Stimulated activated CD8-positive, alpha-beta memory T cell treated with anti-CD3 and anti-CD28 coated beads, Interleukin-12 subunit alpha, Interleukin-12 subunit beta, amount 100 ng/mL, for 1 hour (primary cell): ENCODE results near the gene RUNX2.

Experiments
- DNase-seq: peaks from one replicate; pipeline ENCODE4 v3.0.0-alpha.2; 2020; ENCODE audit warnings: low read depth

Gene RUNX2

DNA sequence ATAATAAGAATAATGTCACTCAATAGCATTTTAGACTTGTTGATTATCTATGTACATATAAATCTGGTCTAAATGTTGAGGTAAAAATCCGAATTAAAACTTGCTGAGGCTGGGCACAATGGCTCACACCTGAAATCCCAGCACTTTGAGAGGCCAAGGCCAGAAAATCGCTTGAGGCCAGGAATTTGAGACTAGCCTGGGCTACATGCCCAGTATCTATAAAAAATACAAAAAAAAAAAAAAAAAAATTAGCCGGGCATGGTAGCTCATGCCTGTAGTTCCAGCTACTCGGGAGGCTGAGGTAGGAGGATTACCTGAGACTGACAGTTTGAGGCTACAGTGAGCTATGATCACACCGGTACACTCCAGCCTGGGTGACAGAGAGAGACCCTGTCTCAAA is 83.8 kb downstream of the RUNX2 start:
- DNase-seq, result no peak

DNA sequence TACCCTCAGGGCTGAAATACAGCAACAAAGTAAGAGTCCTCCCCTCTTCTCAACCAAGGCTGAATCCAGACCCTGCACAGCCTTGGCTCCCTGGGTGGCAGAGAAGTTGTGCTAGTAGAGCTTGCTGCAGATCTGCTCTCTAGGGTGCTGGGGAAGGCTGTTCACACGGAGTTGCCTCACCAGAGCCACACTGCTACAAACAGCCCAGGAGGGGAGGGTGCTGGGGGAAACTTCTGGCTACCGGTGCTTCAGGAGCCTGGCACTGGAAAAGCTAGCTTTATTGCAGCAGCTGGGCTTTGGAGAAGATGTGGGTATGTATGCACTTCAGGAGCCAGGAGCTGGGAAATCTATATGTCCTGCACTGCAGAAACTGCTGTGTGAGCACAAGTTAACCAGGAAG is 87.2 kb downstream of the RUNX2 start:
- DNase-seq, result no peak

DNA sequence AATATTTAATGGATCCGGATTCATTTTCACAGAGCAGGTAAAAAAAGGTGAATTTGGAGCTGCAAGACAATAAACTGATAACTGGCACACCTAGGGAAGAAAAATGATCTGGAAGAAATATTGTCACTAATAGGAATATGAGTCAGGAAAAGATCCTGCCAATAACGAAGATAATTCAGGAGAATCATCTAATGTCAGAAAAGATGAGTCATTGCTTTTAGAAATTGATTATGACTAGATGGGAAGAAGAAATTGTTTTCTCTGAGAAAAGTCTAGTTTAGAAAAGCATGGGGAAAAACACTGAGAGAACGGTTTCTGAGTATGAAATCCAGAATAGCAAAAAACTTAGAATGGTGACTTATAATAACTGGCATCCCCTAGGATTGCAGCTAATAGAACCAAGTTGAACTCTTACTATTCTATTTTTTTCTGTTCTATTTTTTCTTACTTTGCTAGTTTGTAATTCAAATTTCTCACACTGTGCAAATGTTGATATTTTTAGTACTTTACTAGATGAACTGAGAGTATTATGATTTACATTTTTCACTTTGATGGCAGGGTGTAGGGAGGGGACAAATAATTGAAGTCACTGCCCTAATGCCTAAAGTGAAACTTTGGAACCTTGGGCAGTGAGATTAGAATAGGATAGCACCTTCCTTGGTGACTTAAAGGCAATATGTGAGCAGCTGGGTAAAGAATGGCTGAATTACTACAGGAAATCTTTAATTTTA is 87.8 kb downstream of the RUNX2 start:
- no peak for DNase-seq

DNA sequence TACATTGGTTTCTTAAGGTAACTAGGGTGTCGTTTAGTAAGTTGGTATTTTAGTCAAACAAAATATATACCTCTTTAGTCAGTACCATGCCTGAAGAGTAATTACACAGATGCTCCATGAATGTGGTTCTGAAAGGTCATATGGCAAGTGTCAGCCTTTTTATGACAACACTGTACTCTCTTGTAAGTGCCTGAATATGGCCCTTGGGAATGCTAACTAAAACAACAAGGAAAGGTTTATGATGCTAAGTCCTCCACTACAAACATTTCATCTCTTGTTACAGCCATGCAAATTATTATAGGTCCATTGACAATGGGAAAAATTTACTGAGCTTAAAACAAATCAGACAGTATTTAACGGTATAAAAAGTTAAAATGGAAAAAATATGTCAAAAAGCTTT is 88.6 kb downstream of the RUNX2 start:
- no peak for DNase-seq

- no peak for DNase-seq
These were observed 89.3 kb downstream of the RUNX2 start for GRCh38 chr6:45417436-45417835.

DNA sequence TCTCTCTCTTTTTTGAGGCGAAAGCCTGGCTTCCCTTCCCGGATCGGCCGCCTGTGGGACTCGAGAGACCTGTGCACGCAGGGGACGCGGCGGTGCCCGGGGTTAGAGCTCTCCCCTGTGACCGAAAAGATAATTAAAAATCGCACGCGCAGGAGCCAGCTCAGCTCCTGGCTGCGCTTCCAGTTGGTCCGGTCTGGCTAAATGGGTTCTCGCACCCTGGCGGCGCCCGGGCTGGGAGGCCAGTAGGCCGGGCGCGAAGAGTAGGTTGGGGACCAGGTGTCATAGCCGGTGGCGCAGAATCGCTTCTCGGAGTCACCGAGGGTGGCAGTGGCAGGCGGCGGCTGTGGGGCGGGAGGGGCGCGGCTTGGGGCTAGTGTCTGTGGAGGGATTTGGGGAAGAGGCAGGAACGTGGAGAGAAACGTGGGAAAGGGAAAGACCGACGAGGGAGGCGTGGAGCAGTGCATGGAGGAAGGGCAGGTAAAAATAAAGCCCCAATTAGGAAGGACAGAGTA is 91.5 kb downstream of the RUNX2 start:
- peak; percentile 41 for DNase-seq

DNA sequence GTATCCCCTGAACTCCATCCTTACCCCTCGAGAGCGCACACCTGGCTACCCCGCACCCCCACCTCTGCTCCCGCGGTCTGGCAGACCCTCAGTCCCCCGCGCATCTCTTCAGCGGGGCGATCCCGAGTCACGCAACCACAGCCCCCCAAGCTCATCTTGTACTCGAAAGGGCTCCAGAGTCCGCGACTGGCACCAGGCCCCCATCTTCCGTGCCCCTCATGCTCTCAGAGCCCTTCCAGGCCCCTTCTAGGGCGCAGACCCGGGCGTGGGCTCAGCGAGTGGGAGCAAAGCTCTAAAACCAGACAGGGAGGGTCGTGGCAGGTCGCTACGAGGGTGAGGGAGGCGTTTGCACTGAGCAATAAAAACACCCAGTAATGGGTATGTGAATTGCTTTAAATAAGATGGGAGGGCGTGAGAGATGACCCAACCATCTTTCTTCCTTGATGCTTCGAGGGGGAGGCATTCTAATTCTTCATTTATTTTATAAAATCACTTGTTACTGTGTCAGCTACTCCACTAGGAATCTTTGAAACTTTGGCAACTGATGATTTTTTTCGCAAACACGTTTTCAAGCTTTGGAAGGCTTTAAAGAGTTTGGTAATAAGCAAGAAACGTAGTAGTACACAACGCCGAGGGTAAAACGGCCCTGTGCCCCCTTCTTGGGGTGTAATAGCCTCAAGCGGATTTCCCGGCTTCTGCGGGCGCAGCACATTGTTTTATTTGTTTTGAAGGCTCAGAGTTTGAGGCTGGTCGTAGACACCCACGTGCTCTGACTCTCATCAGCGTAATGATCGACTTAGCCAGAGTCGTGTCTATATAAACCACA is 92.2 kb downstream of the RUNX2 start:
- DNase-seq, result no peak

DNA sequence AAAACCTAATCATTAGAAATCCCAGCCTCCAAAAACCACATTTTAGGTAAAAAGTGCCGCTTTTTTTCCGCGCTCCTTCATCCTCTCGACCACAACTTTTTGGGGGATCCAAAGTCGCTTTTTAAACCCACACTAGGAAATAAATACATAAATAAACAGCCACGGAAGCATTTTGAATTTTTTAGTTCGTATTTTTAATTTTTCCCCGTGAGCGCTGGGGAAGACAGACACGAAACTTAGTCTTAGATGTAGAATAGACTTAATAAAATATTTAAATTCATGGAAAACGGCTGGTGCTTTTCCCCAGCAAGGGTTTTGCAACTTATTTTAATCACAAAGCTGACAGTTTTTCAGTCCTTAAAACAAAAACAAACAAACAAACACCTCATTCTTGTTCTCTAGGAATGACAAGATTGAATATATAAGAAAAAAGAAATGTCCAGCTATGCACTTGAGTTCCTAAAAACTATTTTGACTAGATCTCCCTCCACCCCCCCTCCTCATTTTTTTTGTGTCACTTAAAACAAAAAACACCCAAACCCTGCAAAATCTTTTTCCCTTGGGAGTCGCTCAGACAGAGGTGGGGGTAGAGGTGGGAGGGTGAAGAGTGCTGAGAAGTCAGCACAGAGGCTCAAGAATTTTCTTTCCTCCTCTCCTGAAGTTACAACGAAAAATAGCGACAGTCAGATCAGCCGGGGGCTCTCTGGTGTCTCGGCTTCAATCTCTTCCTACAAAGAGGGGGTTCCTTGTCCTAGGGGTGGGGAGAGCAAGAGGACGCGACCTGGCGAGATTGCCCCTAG is 93.0 kb downstream of the RUNX2 start:
- DNase-seq, result no peak

DNA sequence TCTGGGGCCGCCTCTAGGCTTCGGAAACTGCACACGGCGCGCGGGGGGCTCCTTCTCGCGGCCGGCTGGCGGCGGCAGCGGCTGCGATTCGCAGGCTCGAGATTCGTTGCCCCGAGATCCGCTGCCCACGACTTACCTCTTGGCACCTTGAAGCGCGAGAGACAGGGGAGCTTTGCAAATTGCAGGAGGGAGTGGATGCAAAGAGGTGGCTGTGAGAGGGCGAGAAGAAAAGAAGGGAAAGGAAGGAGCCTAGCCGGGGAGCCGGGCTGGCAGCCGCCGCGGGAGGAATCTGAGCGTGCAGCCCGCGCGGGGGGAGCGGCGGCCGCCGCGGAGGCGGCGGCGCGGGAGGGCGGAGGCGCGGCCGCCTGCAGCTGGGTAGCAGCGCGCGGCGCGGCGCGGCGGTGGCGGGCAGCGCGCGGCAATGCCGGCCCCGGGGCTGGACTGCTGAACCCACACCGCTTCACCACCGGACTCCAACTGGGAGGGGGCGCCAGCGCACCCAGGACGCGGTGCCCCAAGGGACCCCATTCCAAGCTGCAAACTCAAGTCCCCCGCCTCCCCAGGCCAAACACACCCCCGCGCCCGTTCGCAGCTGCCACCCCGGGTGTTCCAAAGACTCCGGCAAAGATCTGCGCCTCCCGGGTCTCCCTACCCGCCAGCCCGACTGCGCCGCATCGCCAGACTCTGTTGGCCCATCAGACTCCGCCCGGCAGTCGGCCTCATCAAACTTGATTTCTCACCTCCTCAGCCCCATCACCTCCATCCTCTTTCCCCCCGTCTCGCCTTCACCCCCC is 93.8 kb downstream of the RUNX2 start:
- no peak for DNase-seq

- no peak for DNase-seq
These were observed 94.5 kb downstream of the RUNX2 start for GRCh38 chr6:45422503-45423110.

GRCh38 chr6:45423111-45423823 is 95.1 kb downstream of the RUNX2 start:
- DNase-seq, result no peak

DNA sequence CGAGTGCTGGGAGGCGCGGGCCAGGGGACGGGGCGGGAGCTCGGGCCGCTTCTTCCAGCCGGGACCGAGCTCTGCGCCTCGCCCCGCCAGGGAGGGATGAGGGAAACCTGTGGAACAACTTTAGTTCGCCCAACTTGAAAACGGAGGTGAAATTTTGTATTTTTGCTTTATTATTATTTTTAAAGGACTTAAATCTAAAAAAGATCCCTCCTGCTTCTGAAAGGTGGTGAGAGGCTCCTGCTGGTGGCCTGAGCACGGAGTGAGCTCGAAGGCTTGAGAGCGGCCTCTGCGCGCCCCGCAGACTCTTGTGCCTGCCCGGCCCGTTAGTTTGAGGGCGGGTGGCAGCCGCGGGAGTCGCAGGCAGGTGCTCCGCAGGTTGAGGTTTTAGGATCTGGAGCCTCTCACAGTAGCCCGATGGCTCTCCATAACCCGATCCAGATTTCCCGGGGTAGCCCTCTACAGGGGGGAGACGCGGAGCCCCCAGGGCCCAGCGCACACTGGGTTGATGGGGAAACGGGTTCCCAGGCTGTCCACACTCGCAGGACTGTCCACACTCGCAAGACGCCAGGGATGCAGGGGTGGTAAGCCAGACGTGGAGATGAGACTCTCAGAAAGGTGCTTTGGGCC is 95.8 kb downstream of the RUNX2 start:
- DNase-seq, result no peak

GRCh38 chr6:45424451-45424861 is 96.3 kb downstream of the RUNX2 start:
- DNase-seq, result no peak

DNA sequence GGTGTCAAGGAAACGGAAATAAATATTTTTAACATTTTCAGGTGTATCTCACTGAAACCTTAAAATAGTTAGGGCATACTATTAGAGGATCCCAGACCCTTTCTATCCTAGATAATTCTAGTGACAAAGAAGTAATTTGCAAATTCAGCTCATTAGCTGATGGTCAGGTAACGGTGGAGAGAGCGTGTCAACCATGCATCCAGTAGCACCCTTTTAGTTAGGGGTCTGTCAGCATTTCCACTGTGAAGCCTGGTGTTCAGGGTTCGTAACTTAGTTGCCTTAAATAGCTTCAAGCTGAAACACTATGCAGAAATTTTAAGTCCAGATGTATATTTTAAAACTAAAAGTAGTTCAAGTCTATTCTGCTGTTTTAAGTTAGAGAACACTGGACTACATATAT is 98.1 kb downstream of the RUNX2 start:
- DNase-seq, result no peak

DNA sequence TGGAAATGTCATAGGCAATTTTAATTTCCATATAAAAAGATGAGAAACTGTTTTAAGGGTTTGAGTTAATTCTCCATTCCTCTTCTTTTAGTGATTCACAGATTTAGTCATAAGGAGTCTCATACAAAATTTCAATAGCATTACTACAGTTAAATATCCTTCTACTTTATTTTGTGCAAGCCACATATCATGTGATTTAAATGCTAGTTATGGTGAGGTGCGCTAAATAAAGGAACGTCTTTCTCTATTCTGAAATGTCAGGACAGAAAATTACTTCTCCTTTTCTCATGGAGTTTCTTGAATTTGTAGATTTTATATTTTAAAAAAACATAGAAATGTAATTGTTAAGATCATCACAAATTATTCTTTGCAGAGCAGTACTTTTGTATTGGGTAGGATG is 99.6 kb downstream of the RUNX2 start:
- no peak for DNase-seq

DNA sequence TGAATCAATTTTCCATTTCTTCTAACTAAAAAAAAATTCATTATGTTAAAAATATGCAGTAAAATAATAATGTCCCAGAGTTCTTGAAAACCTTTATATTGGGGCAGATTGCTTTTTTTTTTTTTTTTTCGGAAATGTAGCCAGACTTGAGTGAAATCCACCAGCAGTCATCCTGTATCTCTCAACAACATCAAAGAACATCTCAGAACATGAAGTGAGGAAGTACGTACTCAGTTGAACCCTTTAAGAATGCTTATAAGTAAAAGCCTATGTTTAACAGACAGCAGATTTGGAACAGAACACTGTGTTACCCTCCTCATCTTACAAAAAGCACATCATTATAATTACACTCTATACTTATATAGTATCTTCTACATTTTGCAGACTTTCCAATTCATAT is 100.6 kb downstream of the RUNX2 start:
- no peak for DNase-seq

GRCh38 chr6:45430590-45431202 is 102.6 kb downstream of the RUNX2 start:
- DNase-seq, result no peak

- DNase-seq, result no peak
These were observed 103.4 kb downstream of the RUNX2 start for GRCh38 chr6:45431317-45432065.

- no peak for DNase-seq
These were observed 104.8 kb downstream of the RUNX2 start for GRCh38 chr6:45432977-45433376.
